GM19455 (cell line): ENCODE measurements around the gene IL18BP.

Experiments
- ATAC-seq: cut with Tn5 transposase; IDR thresholded peaks from one replicate; pipeline ENCODE4 v1.9.1; 2021; ENCODE audit not compliant: unreplicated experiment

The IL18BP gene

DNA sequence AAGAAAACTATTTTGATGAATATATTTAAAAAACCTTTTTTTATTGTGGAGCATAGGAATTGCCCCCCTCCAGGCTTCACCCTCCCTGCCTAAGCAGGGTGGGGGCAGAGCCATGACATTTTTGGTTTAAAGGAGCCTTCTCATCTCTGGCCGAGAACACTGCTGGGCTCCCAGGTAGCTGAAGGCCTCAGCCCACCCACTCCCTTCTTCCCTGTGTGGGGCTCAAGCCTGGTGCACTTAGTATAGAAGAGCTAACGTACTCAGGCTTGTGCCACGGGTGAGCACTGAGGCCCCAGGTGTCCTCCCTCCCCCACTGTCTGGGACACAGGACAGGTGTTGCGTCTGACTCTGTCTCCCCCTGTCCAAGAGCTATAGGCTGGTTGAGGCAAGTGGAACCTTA lies 2.2 kb upstream of the IL18BP start:
- ATAC-seq, result no peak

DNA sequence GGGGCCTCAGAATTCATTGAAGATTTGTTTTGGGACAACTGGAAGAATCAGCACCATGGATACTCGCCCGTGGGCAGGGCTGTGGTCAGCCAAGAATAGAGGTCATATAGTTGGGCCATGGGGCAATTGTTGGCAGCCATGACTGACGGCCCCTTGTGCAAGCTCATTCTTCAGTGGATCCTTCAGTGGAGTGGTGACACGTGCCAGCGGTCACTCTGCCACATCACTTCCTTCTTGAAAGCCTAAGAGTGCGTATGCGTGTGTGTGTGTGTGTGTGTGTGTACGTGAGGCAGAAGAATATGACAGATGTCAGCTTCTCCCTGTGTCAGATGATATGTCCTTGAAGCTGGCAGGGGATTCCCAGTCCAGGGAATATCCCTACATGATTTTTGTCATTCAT lies 1.8 kb upstream of the IL18BP start:
- ATAC-seq, result no peak

DNA sequence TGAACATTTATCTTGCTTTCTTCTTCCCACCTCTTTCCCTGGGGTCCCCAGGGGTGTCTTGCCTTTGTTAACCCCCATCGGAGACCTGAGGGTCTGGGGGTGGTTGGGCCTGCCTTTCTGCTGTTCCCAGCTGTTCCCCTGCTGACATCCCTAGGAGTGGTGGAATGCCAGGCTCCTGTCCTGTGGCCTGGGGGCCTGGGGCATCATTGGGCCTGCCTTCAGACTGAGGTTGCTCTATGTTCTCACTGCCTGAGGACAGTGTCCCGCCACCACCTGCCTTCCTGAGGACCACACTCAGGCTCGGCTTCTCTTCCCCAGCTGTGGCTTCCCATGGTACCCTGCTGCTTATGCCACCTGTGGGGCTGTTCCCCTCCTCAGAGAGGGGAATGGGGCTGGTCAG lies 1.1 kb upstream of the IL18BP start:
- ATAC-seq, result no peak

- no peak for ATAC-seq
Observed at GRCh38 chr11:71998061-71998460, 648 bp upstream of the IL18BP start.

DNA sequence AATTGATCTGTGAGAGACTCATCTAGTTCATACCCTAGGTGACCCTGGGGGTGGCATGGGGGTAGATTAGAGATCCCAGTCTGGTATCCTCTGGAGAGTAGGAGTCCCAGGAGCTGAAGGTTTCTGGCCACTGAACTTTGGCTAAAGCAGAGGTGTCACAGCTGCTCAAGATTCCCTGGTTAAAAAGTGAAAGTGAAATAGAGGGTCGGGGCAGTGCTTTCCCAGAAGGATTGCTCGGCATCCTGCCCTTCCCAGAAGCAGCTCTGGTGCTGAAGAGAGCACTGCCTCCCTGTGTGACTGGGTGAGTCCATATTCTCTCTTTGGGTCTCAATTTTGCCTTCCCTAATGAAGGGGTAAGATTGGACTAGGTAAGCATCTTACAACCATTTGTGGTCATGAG lies 653 bp downstream of the IL18BP start:
- no peak for ATAC-seq

DNA sequence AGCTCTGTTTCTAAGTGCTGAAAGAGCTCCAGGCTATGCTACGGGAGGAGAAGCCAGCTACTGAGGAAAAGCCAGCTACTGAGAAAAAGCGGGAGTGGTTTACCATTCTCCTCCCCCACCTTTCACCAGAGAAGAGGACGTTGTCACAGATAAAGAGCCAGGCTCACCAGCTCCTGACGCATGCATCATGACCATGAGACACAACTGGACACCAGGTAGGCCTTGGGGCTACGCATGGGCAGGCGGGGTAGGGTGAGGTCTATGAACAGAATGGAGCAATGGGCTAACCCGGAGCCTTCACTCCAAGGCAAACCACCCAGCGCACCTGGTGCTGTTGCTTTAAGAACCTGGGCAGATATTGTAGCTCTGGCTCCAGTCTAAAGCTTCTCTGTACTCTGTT lies 1.1 kb downstream of the IL18BP start:
- ATAC-seq, result no peak

- ATAC-seq, result no peak
Observed at GRCh38 chr11:72000202-72000867, 1.6 kb downstream of the IL18BP start.

GRCh38 chr11:72001285-72001684 lies 2.6 kb downstream of the IL18BP start:
- ATAC-seq, result no peak

GRCh38 chr11:72001834-72002591 lies 3.3 kb downstream of the IL18BP start:
- no peak for ATAC-seq

- no peak for ATAC-seq
Observed at GRCh38 chr11:72002841-72003775, 4.4 kb downstream of the IL18BP start.

GRCh38 chr11:72003776-72004171 lies 5.1 kb downstream of the IL18BP start:
- no peak for ATAC-seq

- no peak for ATAC-seq
Observed at GRCh38 chr11:72004515-72005346, 6.0 kb downstream of the IL18BP start.

DNA sequence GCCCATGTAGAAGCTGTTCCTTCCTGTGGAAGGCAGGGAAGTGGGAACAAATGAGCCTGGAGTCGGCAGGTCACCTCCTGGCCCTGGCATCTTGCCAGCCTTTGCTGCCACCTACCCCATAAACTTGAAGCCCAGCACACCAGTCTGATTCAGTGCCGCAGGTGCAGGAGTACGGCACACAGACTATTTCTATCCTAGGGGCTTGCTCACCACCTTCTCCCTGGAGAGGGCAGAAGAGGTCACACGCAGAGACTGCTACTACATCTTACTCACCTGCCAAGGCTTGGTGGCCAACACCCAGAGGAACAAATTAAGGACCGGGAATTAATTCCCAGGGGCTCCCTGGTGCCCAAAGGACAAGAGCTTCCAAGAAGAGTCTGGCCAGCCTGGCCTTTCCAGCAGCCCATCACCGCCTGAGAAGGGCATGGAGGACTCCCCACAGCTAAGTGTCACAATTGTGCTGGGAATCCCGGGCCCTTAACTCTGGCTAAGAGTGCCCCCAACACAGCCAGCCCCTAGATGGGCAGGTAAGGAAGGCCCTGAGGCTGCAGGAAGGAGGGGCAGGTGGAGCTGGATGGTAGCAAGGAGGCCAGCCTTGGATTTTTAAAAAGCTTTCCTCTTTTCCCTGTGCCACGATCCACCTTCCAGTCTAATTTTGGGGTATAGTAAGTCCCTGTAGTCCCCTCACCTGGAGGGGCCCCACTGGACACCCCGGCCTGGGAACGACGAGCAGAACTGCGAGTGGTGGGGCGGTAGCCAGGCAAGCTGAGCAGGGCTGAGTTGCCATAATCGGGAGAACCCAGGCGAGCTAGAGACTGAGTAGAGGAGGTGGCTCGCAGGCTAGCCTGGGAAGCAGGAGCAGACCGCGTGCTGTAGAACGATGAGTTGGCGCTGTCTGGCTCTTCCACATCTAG lies 6.9 kb downstream of the IL18BP start:
- no peak for ATAC-seq

DNA sequence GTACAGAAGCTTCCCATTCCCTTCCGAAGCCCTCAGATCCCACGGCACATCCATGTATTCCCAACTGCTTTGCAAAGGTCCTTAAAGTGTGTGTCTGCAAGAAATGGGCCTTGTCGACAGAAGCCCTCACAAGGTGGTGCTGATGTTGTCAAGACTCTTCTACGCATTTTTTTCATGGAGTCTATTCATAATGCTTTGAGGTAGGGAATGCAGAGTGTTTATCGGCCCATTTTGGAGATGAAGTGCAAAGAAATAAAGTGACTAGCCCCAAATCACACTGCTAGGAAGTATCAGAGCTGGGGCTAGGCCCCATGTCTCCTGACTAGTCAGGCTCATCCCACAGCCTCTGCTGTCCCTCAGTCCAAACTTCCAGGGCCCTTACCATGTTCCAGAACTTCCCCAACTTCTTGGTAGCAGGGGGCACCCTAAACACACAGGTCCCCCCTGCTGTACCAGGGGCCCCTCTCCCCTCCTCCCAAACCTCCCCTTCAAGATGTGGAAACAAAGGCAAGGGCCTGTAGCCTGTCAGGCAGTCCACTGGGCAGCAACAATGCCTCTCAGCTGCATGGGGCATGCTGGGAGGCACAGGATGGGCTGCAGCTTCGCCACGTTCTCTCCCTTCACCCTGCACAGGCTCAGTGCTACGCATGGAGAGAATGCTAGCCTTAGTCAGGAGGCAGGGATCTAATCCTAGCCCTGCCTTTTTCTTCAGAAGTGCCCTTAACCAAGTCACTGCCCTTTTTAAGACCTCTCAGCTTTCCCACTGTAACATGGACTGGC lies 7.8 kb downstream of the IL18BP start:
- no peak for ATAC-seq

GRCh38 chr11:72007089-72007476 lies 8.4 kb downstream of the IL18BP start:
- ATAC-seq, result no peak

DNA sequence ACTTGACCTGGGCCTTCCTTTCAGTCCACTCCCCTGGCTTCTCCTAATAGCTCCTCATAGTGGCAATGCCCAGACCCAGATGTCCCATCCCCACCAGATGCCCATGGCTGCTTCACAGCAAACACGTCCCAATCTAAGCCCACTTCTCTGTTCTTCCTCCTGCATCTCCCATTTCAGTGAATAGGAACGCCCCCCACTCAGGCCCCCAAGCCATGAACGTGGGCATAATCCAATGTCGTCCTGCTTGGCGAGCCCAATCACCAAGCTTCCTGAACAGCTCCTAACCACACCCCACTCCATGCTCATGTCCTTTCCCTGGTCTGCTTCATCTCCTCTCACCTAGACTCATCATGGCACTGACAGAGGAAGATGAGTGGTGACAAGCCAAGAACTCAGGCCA lies 8.9 kb downstream of the IL18BP start:
- no peak for ATAC-seq

DNA sequence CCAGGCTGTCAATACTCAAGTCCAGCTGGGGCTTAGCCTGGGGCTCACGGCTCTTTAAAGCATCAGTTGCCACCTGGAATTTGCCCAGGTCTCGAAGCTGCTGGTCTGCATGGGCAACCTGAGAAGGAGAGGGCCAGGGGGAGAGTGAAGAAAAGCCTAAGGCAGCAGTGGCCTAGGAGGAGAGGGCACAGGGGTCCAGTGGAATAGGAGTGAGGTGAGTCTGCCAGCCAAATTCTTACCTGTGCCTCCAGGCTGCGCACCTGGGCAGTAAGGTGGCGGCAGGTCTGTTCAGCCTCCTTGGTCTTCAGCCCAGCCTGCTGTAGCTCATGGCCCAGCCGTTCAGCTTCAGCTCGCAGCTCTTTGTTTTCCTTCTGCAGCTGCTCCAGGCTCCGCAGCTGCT lies 10.0 kb downstream of the IL18BP start:
- ATAC-seq, result no peak

DNA sequence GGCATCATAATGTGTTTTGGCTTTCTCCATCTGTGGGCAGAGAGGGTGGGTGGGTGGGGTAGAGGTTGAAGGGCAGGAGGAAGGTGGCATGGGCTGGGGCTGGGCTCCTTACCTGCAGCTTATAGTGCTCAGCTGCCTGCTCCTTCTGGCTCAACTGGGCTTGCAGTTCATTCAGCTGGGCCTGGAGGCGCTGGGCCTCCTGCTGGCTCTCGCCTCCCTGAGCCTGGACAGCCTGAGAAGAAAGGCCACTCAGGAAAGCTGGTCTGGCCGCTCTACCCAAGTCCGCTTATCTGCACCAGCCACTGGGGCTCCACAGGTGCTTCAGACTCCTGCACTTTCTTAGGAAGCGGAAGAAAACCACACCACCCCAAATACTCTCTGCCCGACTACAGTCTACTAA lies 10.4 kb downstream of the IL18BP start:
- no peak for ATAC-seq
